ENCODE measurements around the gene SLC4A1AP.

SLC4A1AP gene

DNA sequence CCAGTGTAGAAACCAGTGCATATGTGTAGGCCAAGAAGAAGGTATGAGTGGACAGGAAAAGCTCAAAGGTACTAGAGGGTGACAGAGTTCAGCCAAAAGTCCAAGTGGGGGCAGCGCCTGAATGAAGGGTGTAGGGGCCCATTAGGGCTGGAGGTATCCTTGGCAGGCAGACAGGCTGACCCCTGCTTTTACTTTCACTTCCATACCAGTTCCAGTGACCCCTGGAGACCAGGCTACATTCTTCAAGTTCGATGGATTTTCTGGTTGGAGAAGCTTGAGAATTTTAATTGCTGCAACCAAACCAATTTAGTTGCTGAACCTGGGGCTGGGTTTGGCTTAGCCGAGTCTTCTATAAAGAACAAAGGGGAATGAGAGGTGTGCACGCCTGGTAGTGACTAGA is 65.5 kb downstream of the SLC4A1AP start:
- peak overlapping the region; percentile 87 to 92 (median 91) for H3K27ac Mint-ChIP-seq
- H3K36me3 Mint-ChIP-seq (ENCODE audit: low read depth): no peaks in the 10 kb centered on the region
- H3K27me3 Mint-ChIP-seq (ENCODE audit: low read depth): no peaks in the 10 kb centered on the region
- TF ChIP-seq, protein P1, sequence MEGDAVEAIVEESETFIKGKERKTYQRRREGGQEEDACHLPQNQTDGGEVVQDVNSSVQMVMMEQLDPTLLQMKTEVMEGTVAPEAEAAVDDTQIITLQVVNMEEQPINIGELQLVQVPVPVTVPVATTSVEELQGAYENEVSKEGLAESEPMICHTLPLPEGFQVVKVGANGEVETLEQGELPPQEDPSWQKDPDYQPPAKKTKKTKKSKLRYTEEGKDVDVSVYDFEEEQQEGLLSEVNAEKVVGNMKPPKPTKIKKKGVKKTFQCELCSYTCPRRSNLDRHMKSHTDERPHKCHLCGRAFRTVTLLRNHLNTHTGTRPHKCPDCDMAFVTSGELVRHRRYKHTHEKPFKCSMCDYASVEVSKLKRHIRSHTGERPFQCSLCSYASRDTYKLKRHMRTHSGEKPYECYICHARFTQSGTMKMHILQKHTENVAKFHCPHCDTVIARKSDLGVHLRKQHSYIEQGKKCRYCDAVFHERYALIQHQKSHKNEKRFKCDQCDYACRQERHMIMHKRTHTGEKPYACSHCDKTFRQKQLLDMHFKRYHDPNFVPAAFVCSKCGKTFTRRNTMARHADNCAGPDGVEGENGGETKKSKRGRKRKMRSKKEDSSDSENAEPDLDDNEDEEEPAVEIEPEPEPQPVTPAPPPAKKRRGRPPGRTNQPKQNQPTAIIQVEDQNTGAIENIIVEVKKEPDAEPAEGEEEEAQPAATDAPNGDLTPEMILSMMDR (IDR thresholded peaks at IDR 0.05; ENCODE audit: unreplicated experiment in 3 of 3): no peak
- H3K9me3 Mint-ChIP-seq: no peaks in the 10 kb centered on the region
- no peak overlapping the region for H3K4me3 Mint-ChIP-seq
- H3K4me1 Mint-ChIP-seq: peaks cover 24% of the 10 kb centered on the region

DNA sequence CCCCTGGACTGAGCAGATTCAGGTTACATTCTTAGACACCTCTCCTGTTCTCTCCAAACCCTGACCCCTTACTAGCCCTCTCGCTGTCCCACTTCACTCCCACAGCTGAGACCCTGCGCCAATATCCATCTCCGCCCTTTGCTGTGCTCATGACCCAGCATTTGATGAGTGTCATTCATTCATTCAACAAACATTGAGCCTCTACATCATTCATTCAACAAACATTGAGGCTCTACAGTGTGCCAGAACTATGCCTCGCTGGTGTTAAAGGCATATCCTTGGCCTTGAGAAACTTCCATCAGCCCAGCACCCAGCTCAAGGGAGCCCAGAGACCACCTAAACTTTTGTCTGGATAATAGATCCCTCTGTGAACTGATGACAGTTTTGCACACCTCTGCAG is 65.9 kb downstream of the SLC4A1AP start:
- Mint-ChIP-seq H3K4me3 (no peak overlapping the region), H3K4me1 (peaks cover 20% of the 10 kb centered on the region), H3K9me3 (no peaks in the 10 kb centered on the region), H3K27ac (peak overlapping the region; percentile 87 to 92 (median 91)), H3K36me3 (ENCODE audit: low read depth) (no peaks in the 10 kb centered on the region), H3K27me3 (ENCODE audit: low read depth) (no peaks in the 10 kb centered on the region)
- TF ChIP-seq, protein P1 (IDR thresholded peaks at IDR 0.05; ENCODE audit: unreplicated experiment in 3 of 3): no peak

DNA sequence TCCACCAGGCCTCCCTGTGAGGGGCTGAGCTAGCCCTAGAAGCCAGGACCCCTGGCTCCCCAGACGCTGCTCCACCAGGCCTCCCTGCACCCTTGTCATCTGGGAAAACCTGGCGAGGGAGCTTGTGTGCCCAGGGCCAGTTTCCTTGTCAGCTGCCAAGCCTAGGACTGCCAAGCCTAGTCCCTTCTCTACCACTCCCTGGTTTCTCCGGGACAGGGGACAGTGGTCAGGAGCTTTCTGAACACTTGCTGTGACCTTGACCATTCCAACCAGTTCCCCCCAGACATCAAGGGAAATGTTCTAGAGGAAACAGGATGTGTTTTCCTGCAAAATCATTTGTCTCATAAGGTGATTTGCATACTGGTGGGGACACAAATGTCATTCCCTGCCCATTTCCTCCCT is 66.6 kb downstream of the SLC4A1AP start:
- Mint-ChIP-seq H3K4me1 (peaks cover 18% of the 10 kb centered on the region), H3K27me3 (ENCODE audit: low read depth) (no peaks in the 10 kb centered on the region), H3K4me3 (no peak overlapping the region), H3K36me3 (ENCODE audit: low read depth) (no peaks in the 10 kb centered on the region), H3K27ac (peak overlapping the region in 1 of 3 experiments; percentile 92), H3K9me3 (no peaks in the 10 kb centered on the region)
- TF ChIP-seq, protein P1 (IDR thresholded peaks at IDR 0.05; ENCODE audit: unreplicated experiment in 3 of 3): no peak

DNA sequence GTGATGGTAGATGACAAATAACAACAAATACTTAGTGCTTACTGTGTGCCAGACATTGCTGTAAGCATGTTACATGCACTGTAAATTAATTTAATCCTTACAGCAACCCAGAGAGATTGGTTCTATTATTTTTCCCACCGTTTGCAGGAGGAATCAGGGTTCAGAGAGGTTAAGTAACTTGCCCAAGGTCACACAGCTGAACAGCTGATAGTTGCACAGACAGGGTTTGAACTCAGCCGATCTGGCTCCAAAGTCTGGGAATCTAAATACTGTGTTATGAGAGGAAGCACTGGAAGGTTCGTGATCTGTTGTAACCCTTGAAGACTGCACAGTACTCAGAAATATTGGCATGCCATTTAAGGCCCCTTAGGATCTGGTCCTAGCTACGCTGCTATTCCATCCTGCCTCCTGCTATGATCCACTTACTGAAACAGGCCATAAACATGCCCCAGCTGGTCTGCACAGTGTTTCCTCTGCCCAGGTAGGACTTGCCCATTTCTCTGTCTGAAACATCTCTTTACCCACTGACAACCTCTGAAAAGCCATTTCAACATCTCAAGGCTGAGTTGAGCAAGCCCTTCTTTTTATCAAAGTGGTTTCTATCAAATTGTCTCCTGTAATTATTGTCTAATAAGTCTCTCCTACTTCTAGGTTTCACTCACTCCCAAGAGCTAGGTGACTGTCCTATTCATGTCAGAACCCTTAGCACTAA is 67.4 kb downstream of the SLC4A1AP start:
- Mint-ChIP-seq H3K27ac (peak overlapping the region; percentile 19 to 61 (median 37)), H3K4me1 (peaks cover 15% of the 10 kb centered on the region), H3K4me3 (no peak overlapping the region), H3K36me3 (ENCODE audit: low read depth) (no peaks in the 10 kb centered on the region), H3K27me3 (ENCODE audit: low read depth) (no peaks in the 10 kb centered on the region), H3K9me3 (no peaks in the 10 kb centered on the region)
- TF ChIP-seq, protein P1 (IDR thresholded peaks at IDR 0.05; ENCODE audit: unreplicated experiment in 3 of 3): no peak

DNA sequence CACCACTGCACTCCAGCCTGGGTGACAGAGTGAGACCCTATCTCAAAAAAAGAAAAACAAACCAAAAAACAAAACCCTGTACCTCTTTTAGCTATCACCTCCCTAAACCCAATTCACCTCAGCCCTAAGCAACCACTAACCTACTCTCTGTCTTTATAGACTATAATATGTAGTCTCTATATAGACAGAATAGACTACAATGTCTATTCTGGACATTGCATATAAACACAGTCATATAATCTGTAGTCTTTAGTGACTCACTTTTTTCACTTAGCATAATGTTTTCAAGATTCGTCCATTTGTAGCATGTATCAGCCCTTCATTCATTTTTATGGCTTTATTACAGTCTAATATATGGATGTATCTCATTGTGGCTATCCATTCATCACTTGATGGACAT is 70.6 kb downstream of the SLC4A1AP start:
- H3K9me3 Mint-ChIP-seq: peaks cover 6% of the 10 kb centered on the region
- peaks cover 9% of the 10 kb centered on the region for H3K4me1 Mint-ChIP-seq
- H3K27ac Mint-ChIP-seq: peak overlapping the region in 2 of 3 experiments; percentile 50 to 82
- H3K4me3 Mint-ChIP-seq: peak overlapping the region in 1 of 3 experiments; percentile 16
- TF ChIP-seq, protein P1 (IDR thresholded peaks at IDR 0.05; ENCODE audit: unreplicated experiment in 3 of 3): no peak
- peaks cover 6% of the 10 kb centered on the region for H3K27me3 Mint-ChIP-seq (ENCODE audit: low read depth)
- H3K36me3 Mint-ChIP-seq (ENCODE audit: low read depth): no peaks in the 10 kb centered on the region

All from nephron (organoid).